Neutrophil (primary cell): ENCODE results near the gene PLEKHA1.

Experiments used
- H3K27ac ChIP-seq: fragments of 200-600 bp; sonication (generic); 2 replicates; pipeline ENCODE4 v1.5.1; 2016; ENCODE audit warnings: mild to moderate bottlenecking, moderate library complexity
- H3K27me3 ChIP-seq: fragments of 200-600 bp; sonication (generic); 2 replicates; pipeline ENCODE4 v1.6.0; 2016; ENCODE audit warnings: mild to moderate bottlenecking
- H3K36me3 ChIP-seq: fragments of 200-600 bp; sonication (generic); 2 replicates; pipeline ENCODE4 v1.5.1; 2017
- H3K4me1 ChIP-seq, 2 experiments: fragments of 200-600 bp in 1 of 2; sonication (generic) in 1 of 2; 1 replicate in 1 of 2; 2 replicates in 1 of 2; pipeline versions ENCODE4 v1.5.1 to v1.6.1; 2013 to 2016; ENCODE audit warnings: low read depth in 1 of 2, low read length in 1 of 2, mild to moderate bottlenecking in 1 of 2, moderate library complexity in 1 of 2; ENCODE audit not compliant: control insufficient read depth in 1 of 2, insufficient read depth in 1 of 2
- H3K4me3 ChIP-seq, 2 experiments: fragments of 200-600 bp in 1 of 2; sonication (generic) in 1 of 2; 1 replicate in 1 of 2; 2 replicates in 1 of 2; pipeline ENCODE4 v1.5.1; 2013 to 2016; ENCODE audit warnings: low read depth in 1 of 2, low read length in 1 of 2, mild to moderate bottlenecking in 1 of 2, moderate library complexity in 1 of 2
- H3K9me3 ChIP-seq: fragments of 200-600 bp; sonication (generic); 2 replicates; pipeline ENCODE4 v1.5.1; 2016
- CTCF ChIP-seq: fragments of 200-600 bp; sonication (generic); IDR thresholded peaks from 2 replicates; pipeline ENCODE4 v1.5.1; 2016; ENCODE audit warnings: antibody characterized with exemption

Gene PLEKHA1

DNA sequence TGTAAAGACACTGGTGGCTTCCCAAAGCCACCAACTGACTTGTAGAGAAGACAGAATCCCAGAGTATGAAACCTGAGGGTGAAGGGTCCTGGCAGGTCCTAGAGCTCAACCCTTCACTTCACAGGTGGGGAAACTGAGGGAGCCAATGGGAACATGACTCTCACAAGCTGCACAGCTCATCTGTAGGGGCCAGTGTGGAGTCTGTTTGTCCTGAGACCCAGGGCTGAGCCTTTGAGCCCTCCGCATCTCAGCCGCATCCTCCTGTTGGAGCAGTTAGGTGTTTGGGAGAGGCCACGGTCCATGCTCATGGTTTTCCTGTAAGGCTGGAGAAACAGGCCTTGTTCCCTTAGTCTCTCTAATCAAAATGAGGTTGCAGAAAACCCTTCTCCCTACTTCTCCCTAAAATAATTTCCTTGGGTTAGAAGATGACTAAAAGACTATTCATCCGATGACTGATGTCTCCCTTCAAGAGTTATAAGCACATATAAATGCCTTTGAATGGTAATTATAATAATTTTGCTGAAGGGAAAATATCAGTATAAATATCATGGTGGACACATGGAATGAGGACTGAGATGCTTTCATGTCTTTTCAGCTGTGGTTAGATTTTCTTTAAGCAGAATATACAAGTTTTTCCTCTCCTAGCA, 97.1 kb downstream of the PLEKHA1 start:
- H3K4me1 ChIP-seq: no peaks in the 10 kb centered on the region
- H3K4me3 ChIP-seq: no peak overlapping the region
- no peaks in the 10 kb centered on the region for H3K36me3 ChIP-seq
- no peak overlapping the region for H3K27ac ChIP-seq
- TF ChIP-seq CTCF: no peak
- H3K27me3 ChIP-seq: peaks cover 96% of the 10 kb centered on the region
- H3K9me3 ChIP-seq: no peaks in the 10 kb centered on the region

DNA sequence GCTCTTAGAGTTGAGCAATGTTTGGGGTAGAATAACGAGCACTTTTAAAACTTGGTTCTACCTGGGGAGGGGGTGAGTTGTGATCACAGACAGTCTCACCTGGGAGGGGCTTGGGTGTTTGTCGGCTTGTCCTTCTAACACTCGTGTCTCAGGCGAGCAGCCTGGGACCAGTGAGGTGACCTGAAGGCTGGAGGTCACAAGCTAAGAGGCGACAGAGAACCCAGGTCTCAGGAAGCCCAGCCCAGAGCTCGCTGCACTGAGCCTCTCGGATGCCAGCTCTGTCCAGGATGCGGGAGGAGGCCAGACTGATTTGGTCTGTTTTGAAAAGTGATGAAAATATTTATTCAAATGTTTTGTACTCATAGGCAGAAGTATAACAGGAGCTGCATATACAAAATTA, 98.6 kb downstream of the PLEKHA1 start:
- no peaks in the 10 kb centered on the region for H3K4me1 ChIP-seq
- no peak overlapping the region for H3K27ac ChIP-seq
- no peak overlapping the region for H3K4me3 ChIP-seq
- TF ChIP-seq CTCF: no peak
- H3K27me3 ChIP-seq: peaks cover 81% of the 10 kb centered on the region
- no peaks in the 10 kb centered on the region for H3K36me3 ChIP-seq
- no peaks in the 10 kb centered on the region for H3K9me3 ChIP-seq

DNA sequence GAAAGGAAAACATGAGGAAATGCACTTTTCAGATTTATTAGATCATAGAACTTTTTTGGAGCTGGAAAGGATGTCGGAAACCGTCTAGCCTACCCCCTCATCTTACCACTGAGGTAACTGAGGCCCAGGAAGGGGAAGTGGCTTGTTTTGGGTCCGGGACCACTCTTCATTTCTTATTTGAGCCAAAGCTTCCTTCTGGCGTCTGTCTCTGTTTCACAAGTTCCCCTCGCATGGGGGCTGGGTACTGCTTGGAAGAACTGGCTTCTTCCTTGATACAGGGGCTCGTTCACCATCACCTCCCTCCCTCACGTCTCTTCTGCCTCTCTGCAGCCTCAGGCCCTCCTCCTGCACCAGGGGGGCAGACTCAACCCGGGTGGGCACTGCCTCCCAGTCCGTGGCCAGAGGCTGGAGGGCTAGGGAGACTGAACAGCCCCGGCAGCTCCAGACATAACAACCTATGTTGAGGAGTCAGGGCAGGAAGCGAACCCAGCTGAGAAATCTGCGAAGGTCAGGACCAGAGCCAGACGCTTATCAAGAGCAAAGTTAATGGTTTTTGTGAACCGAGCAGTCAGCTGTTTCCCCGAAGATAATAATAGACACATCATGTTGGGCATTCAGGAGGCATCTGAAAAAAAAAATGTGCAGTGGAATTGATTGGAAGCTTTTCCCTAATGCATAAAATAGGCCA, 99.8 kb downstream of the PLEKHA1 start:
- H3K4me3 ChIP-seq: no peak overlapping the region
- no peaks in the 10 kb centered on the region for H3K4me1 ChIP-seq
- H3K27ac ChIP-seq: no peak overlapping the region

GRCh38 chr10:122475100-122475499, 100.6 kb downstream of the PLEKHA1 start:
- Histone ChIP-seq H3K9me3 (no peaks in the 10 kb centered on the region), H3K27me3 (peaks cover 61% of the 10 kb centered on the region), H3K4me3 (no peak overlapping the region), H3K4me1 (no peaks in the 10 kb centered on the region), H3K36me3 (no peaks in the 10 kb centered on the region), H3K27ac (no peak overlapping the region)
- TF ChIP-seq CTCF: no peak

More for the DNA sequence above, 99.8 kb downstream of the PLEKHA1 start:
- no peaks in the 10 kb centered on the region for H3K9me3 ChIP-seq
- TF ChIP-seq CTCF: no peak
- H3K36me3 ChIP-seq: no peaks in the 10 kb centered on the region
- H3K27me3 ChIP-seq: peaks cover 69% of the 10 kb centered on the region

DNA sequence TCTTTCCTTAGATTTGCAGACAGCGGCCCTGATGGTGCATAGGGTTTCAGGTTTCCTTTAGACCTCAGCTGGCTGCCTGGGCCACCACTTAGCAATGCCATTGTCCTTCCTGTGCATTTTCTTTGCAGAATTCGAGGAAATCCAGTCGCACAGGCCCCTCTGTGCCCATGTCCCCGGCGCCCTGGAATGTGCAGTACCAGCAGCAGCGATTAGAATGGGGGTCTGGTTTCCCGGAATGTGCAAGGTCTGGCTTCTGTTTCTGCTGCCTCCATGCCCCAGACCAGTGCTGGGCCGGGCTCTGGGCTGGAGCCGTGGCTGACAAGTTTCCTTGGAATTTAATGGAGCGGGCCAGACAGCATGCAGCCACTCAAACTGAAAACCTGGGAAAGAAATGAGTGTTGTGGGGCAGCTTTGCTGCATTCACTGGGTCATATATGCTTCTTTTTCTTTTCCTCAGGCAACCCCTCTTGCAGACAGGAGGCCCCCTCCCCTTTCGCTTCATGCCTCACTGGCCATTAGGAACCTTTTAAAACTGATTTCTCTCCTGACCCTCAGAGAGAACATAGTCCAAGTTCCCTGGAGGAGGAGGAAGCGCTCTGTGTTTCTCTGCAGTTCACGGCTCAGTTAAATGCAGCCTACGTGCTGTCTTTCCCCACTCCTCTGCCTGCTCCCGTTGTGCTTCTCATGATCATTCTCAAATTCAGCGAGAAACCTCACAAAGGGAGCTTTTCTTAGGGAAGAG, 101.3 kb downstream of the PLEKHA1 start:
- TF ChIP-seq CTCF: no peak

More for the DNA sequence above, 101.3 kb downstream of the PLEKHA1 start:
- no peaks in the 10 kb centered on the region for H3K36me3 ChIP-seq
- H3K27ac ChIP-seq: no peak overlapping the region
- H3K27me3 ChIP-seq: peaks cover 56% of the 10 kb centered on the region
- H3K9me3 ChIP-seq: no peaks in the 10 kb centered on the region
- H3K4me3 ChIP-seq: no peak overlapping the region
- H3K4me1 ChIP-seq: no peaks in the 10 kb centered on the region
